MV-4-11 (cell line): Measurements from ENCODE around the gene RNF141.

Experiments
- DNase-seq: peaks from one replicate; lab custom pipeline; 2025; lab: John Stamatoyannopoulos, UW

Gene RNF141

DNA sequence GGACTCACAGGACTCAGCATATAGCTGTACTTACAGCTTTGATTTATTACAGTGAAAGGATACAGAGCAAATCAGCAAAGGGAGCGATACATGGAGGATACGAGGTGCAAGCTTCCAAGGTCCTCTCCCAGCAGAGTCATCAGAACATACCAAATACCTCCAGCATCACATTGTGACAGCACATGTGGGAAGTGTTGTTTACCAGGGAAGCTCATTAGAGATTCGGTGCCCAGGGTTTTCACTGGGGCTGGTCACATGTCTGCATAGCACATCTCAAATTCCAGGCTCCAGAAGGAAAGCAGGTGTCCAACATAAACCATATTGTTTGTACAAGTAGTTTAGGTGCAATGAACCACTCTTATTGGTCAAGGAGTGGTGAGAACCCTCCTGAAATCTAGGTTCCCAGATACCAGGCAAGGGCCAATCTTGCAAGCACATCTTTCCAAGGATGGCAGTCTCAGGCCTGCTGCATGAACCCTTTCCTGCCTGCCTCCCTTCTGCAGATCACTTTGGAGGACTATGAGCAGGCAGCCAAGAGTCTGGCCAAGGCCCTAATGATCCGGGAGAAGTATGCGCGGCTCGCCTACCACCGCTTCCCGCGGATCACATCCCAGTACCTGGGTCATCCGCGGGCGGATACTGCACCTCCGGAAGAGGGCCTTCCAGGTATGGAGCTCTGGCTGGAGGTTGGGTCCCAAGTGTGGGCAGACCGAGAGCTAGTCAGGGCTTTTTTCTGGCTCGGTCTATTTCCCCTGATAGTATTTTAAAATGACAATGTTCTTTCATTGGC is 59.2 kb downstream of the RNF141 start:
- DNase-seq, result no peak

DNA sequence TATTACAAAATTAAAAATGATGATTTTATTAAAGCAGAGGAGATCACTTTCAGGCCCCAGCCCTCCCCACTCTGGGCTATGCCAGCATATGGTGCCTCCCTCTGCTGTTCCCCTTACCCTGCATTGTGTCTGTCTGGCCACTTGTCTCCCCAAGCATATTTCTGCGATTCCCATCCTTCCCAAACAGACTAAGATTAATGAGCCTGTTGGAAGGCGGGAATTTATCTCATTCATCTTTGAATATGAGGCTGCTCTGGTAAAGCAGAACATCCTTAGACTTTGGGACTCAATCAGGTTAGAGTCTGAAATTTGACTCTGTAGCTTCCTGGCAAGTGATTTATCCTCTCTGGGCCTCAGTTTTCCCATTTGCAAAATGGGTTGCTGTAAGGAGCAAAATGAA is 60.2 kb downstream of the RNF141 start:
- DNase-seq, result no peak

DNA sequence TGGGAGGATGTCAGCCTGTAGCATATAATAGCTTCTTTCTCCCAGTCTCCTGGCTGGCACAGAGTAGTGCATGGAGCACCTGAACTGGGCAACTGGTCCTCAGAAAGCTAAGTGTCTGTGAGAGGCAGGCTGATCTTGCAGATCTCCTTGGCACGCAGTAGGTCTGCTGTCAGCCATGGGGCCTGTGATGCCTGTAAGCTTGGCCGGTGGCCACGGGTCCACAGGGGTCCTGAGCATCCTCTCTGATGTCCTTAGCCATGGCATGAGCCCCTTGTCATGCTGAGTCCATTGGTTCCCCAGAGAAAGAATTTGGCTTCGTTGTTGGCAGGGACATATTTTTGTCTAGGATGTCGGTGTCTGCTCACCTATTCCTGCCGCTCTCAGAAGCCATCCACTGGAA is 61.0 kb downstream of the RNF141 start:
- DNase-seq, result no peak

DNA sequence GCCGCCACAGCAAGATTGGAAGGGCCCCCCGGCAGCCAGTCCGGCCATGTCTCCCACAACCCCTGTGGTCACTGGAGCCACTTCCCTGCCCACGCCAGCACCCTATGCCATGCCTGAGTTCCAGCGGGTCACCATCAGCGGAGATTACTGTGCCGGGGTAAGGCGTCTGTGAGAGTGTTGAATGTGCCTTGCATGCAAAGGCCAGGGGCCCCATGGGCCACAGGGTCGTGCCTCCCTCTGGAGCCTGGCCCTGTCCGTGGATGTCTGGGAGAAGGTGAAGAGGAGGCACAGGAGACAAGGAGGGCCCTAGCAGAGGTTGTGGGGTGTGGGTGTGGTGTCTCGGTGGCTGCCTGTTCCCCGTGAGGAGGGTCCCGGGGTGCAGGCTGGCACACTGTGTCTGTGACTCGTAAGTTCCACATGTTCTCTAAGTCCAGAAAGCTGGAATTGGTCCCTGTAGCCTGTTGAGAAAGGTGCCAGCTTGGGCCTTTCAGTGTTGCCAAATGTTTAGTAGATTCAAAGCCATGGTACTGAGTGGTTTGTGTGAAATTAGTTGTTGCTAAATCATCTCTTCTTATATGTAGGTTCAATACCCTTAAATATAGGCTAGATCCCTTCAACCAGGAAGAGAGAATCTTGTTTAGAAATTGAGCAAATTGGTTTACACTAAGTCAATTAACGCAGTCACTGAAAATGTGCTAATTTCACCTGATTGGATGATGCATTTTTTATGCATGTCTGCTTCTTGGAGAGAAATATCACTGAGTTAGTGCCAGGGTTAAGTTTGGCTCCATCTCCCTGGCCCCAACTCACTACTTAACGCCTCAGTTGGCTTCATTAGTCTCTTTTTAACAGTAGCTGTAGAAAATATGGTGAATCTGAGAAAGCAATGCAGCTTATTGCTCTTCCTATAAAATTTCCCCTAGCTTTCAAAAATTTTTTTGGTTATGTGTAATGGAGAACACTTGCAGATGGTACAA is 62.1 kb downstream of the RNF141 start:
- no peak for DNase-seq

DNA sequence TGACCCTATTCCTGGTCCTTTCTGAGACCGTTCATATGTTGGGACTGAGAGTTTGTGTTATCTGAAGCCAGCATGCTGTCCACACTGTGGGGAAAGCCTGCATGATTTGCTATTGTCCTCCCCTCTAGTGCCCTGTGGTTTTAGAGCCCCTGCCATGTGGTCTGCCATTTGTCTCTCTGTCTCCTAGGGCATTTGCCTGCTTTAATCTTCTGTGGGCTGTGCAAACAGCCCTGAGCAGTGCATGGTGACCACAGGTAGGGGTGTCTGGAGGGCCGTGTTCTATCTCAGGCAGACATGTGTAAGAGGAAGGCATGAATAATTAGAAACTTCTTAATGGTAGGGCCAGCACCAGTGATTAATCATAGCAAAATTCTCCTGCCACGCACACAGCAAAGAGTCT is 62.9 kb downstream of the RNF141 start:
- no peak for DNase-seq

DNA sequence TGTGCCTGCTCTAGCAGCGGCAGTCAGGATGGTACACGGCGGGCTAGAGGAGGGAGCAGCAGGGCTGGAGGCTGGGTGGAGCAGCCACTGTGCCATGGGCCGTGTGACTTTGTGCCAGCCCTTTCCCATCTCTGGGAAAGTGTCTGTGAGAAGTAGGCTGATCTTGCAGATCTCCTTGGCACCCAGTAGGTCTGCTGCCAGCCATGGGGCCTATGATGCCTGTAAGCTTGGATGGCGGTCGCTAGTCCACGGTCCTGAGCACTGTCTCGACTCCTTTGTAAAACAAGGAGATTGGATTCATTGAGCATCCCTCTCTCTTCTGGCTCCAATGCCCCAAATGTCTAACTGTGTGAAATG is 63.3 kb downstream of the RNF141 start:
- no peak for DNase-seq

DNA sequence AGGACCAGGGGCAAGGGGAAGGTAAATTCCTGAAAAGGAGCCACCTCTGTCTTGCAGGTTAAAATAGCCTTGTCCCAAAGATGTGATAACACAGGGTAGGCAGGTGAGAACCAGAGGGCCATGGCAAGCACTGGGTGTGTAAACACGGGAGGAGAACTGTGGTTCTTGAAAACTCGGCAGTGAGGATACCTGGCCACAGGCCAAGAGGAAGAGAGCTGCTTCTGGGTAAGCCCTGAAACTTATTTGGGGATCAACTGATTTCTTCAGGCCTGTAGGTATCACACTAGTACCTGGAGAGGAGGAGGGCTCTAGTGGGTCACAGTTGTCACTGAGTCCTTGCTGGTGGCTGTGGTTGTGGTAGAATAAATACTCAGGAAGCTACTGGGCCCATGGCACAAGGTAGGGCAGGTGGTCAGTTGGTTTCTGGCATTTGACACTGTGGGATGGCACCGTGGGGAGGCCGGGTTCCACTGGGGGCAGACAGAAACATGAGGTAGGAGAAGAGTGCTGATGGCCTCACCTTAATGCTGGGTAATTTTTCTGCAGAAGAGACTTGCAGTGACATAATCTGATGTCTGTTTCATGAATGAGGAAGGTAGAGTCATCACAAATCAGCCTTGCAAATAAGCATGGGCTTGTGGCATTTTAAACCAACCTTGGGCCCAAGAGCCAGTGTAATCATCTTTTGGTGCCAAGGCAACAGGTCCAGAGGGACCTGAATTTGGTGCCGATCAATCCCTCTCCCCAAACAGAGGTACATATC is 63.9 kb downstream of the RNF141 start:
- DNase-seq, result no peak

DNA sequence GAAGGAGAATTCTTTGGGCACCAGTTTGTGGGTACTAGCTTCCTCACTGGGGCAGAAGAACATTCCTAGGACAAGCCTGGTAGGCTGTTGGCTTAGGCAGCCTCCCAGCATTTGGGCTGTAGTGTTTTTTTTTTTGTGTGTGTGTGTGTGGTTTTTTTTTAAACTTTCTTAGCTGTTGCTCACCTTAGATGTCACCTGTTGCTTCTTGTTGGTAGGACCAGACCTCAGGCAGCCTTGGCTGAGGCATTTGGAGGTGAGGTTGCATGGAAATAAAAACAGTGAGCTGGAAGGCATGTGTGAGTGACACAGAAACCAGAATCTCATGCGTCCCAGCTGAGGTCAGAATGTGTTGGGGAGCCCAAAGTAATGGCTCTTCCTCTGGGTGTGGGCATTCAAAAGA is 64.6 kb downstream of the RNF141 start:
- no peak for DNase-seq

DNA sequence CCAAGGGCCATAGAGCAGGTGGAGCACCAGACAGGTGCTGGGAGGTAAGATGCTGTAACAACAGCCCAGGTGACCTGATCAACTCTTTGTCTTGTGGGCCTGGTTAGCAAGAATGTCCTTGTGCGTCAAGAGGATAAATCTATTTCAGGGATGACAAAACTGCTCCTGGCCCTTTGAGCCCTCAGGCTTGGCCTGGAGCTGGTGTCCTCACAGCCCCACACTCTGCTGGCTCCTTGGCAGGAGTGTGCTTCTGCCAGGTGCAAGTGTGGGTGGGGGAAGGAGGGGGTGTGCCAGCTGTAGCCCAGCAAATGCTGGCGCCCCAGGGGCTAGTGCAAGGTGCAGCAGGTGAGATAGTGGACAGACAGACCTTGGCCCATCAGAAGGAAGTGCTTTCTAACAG is 66.4 kb downstream of the RNF141 start:
- no peak for DNase-seq

DNA sequence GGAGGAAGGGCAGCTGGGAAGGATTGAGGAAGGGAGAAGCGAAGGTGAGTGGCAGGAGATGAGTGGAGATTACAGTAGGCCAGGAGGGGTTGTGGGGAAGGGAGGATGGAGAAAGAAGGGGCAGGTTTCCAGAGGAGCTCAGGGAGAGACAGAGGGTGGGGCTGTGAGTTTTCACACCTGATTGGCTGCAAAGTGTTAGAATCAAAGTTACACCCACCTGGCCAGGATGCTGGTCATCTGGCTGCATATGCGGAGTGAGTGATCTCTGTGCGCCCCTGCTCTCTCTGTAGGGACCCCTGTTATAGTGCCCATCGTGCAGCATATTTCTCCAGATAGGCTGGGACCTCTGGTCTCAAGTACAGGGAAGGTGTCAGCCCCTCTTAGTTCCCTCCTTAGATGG is 67.6 kb downstream of the RNF141 start:
- no peak for DNase-seq

DNA sequence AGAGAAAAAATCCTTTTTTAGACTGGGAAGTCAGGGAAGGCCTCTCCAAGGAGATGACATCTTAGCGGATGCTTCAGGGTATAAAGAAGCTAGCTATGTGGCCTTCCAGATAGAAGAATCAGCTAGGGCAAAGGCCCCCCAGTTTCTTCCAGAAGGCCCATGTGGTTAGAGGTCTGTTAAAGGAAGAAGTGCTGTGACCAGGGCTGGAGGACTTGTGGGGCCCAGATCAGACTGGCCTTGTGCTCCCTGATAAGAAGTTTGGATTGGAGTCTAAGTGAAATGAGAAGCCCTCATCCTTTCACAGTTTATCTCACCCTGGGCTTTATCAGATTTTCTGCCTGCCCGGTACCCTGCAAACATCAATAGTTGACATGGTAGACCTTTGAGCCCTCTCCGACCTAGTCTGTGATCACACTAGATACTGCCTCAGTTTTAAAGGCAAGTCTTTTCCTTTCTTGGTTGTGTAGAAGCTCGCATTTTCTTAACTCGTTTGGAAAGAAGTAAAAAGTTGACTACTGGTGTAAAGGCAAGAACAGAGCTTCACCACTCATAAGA is 78.2 kb downstream of the RNF141 start:
- DNase-seq, result no peak
